Heart left ventricle (tissue), 16 donors: ENCODE results near the gene BCL2. TPM values are rescaled to one million over a fixed set of nuclear protein-coding genes. Genes with fewer than 3 reads are reported as not detected.
"Not testable (repeated sequence)": the region's sequence is repeated elsewhere in the genome, so short reads cannot be mapped to it uniquely, and the experiment has no call there.

Source experiments
- ATAC-seq, 4 donors: fragments of 200-7000 bp; cut with Tn5 transposase; one replicate each; pipeline ENCODE4 v1.9.1; 2020 to 2022; ENCODE audit warnings: moderate library complexity in 4 of 4, mild to moderate bottlenecking in 3 of 4, moderate number of reproducible peaks in 1 of 4
- DNase-seq, 5 donors: peaks; one replicate each; pipeline ENCODE4 v3.0.0-alpha.2; 2020
- H3K27ac ChIP-seq, 12 donors: fragments of 200-600 bp; sonication (generic) in 4 of 12; one replicate each; pipeline versions ENCODE4 v1.5.0 to v1.8.0; 2016 to 2022; ENCODE audit warnings: mild to moderate bottlenecking in 2 of 12
- H3K27me3 ChIP-seq, 9 donors: fragments of 200-600 bp; sonication (generic) in 2 of 9; one replicate each; pipeline versions ENCODE4 v1.5.1 to v1.8.0; 2016 to 2022; ENCODE audit warnings: mild to moderate bottlenecking in 3 of 9
- H3K36me3 ChIP-seq, 9 donors: fragments of 200-600 bp; sonication (generic) in 2 of 9; one replicate each; pipeline versions ENCODE4 v1.5.0 to v1.8.0; 2018 to 2022; ENCODE audit warnings: mild to moderate bottlenecking in 2 of 9
- H3K4me1 ChIP-seq, 12 donors: fragments of 200-600 bp; sonication (generic) in 4 of 12; one replicate each; pipeline versions ENCODE4 v1.5.0 to v1.8.0; 2016 to 2022; ENCODE audit warnings: mild to moderate bottlenecking in 3 of 12
- H3K4me3 ChIP-seq, 12 donors: fragments of 200-600 bp; sonication (generic) in 4 of 12; one replicate each; pipeline versions ENCODE4 v1.5.0 to v1.8.0; 2017 to 2022; ENCODE audit warnings: mild to moderate bottlenecking in 9 of 12, moderate library complexity in 4 of 12
- H3K9me3 ChIP-seq, 12 donors: fragments of 200-600 bp; sonication (generic) in 4 of 12; one replicate each; pipeline versions ENCODE4 v1.5.0 to v1.8.0; 2016 to 2022; ENCODE audit warnings: mild to moderate bottlenecking in 1 of 12
- CTCF ChIP-seq, 12 donors: fragments of 200-600 bp; sonication (generic) in 4 of 12; IDR thresholded peaks; one replicate each; pipeline versions ENCODE4 v1.5.0 to v1.8.0; 2018 to 2022; ENCODE audit warnings: antibody characterized with exemption in 12 of 12, mild to moderate bottlenecking in 5 of 12
- POLR2A ChIP-seq, 2 donors: fragments of 450-650 bp; IDR thresholded peaks; one replicate each; pipeline ENCODE4 v1.6.1; 2017; ENCODE audit warnings: antibody characterized with exemption in 2 of 2, mild to moderate bottlenecking in 2 of 2, moderate library complexity in 2 of 2
- WGBS, 4 donors: extraction: QIAGEN DNeasy Blood & Tissue Kit in 2 of 4; methylation state at CpG; one replicate each; pipeline versions ENCODE4 v1.1.5 to v1.1.7; 2013 to 2018; 5-methylcytosine and 5-hydroxymethylcytosine counted together
- intact Hi-C, 10 donors: fragments of 100-400 bp; cut with DNase I; formaldehyde crosslinking; loops; one replicate each; pipeline versions ENCODE4 v1.11.1 to v1.14.2; 2022
- polyA plus RNA-seq, 2 donors: library from polyadenylated mRNA; stranded (reverse); fragments of 200-250 nt; gene quantifications; one replicate each; pipeline ENCODE4 v1.2.3, GENCODE V29; 2013
- total RNA-seq, 9 donors: library from RNA; depleted of rRNA in 2 of 9; stranded (reverse); fragments of >200 nt in 2 of 9; fragmentation: NEBNext Ultra II Directional in 3 of 9; extraction: Animal tissue kit (Norgen Biotek cat#: 25700) in 3 of 9; gene quantifications; one replicate each; pipeline versions ENCODE4 v1.1.0 to v1.2.4, GENCODE V29; 2016 to 2023
- donor health status: ischemic (EF 13 %, LVEDD 7.1; RV severe dilation, severe dysfunction).
- donor health status: healthy with polysubstance abuse.
- donor health status: DM: no; HTN: yes; CAD: no.
- donor health status: DM: no; HTN: no; CAD: no.
- donor health status: ischemic (EF 25% LVEDD 6.9; RV normal size, moderate dysfunction).
- donor health status: ischemic (EF 25% LVEDD 5.7; RV mildly dilated, moderate dysfunction).
- donor health status: healthy.
- donor health status: DM: yes; HTN: yes; CAD: no.
- donor health status: ischemic (EF 35%, LVEDD 5.7; RV mildly dilated, moderate dysfunction).
- donor health status: nonischemic (EF 11% LVEDD 7.7; RV severe dilation, severe dysfunction).
- donor health status: DM: yes; HTN: yes; CAD: no.
- donor health status: PGD.
- donor health status: ischemic (EF 29% LVEDD 5.4; RV normal size, mild dysfunction).
- donor health status: nonischemic (EF 23%, LVEDD 6.1; RV moderate dilation, normal function).

Gene BCL2
- total and polyA plus RNA-seq, 11 donors: 2.9 to 24.2 (median 8.9) TPM

- TF ChIP-seq CTCF (IDR thresholded peaks at IDR 0.05) (no peak), POLR2A (IDR thresholded peaks at IDR 0.05) (no peak)
- DNase-seq (peak; percentile 32 to 69 (median 53)), ATAC-seq (peak in 2 of 4 donors; percentile 8 to 22)
- intact Hi-C loops: loop anchor here in 9 of 10 donors (1.0 to 10.0 kb wide), 5 partner anchors 36 to 1179 kb away; partner anchors contain the start of genes VPS4B (in 9 of the 9), PIGN (in 1 of the 9) and RELCH (in 1 of the 9)
- 0 to 1% (median 1%) methylated on average over 23 to 65 of the region's 65 CpGs for WGBS, 4 donors
- Histone ChIP-seq H3K9me3 (no peaks in the 10 kb centered on the region), H3K4me1 (peaks cover 0 to 30% (median 16%) of the 10 kb centered on the region in 12 donors), H3K4me3 (peak overlapping the region; percentile 77 to 98 (median 92)), H3K36me3 (peaks cover 0 to 16% (median 14%) of the 10 kb centered on the region in 9 donors), H3K27me3 (no peaks in the 10 kb centered on the region), H3K27ac (peak overlapping the region; percentile 88 to 100 (median 98))
Observed at GRCh38 chr18:63366213-63367052, 46.9 kb upstream of the BCL2 start.

- peak overlapping the region in 11 of 12 donors; percentile 92 to 100 (median 98) for H3K27ac ChIP-seq
- peaks cover 0 to 30% (median 16%) of the 10 kb centered on the region in 12 donors for H3K4me1 ChIP-seq
- H3K4me3 ChIP-seq: peak overlapping the region; percentile 77 to 98 (median 92)
- intact Hi-C loops: loop anchor here in 7 of 10 donors (5.0 to 10.0 kb wide), 4 partner anchors 36 to 1179 kb away; partner anchors contain the start of genes VPS4B (in 6 of the 7), PIGN (in 1 of the 7) and RELCH (in 1 of the 7)
- DNase-seq: no peak
- H3K36me3 ChIP-seq: peaks cover 0 to 21% (median 20%) of the 10 kb centered on the region in 9 donors
- ATAC-seq: no peak
- no peaks in the 10 kb centered on the region for H3K9me3 ChIP-seq
- TF ChIP-seq POLR2A (IDR thresholded peaks at IDR 0.05) (no peak), CTCF (IDR thresholded peaks at IDR 0.05) (no peak)
- H3K27me3 ChIP-seq: no peaks in the 10 kb centered on the region
- 2 to 4% (median 3%) methylated on average over 12 of the region's 12 CpGs for WGBS, 4 donors
Observed at GRCh38 chr18:63365876-63366212, 46.3 kb upstream of the BCL2 start.

- Histone ChIP-seq H3K27me3 (no peaks in the 10 kb centered on the region), H3K36me3 (peaks cover 0 to 40% (median 37%) of the 10 kb centered on the region in 9 donors), H3K27ac (no peak overlapping the region), H3K4me3 (no peak overlapping the region), H3K4me1 (peaks cover 0 to 30% (median 16%) of the 10 kb centered on the region in 12 donors), H3K9me3 (no peaks in the 10 kb centered on the region)
- ATAC-seq (no peak), DNase-seq (no peak)
- 58 to 62% (median 59%) methylated on average over 2 of the region's 2 CpGs for WGBS, 4 donors
- intact Hi-C loops: loop anchor here in 1 of 10 donors (10.0 kb wide), 1 partner anchor 61 kb away; the partner anchor contains the start of gene VPS4B
- TF ChIP-seq CTCF (IDR thresholded peaks at IDR 0.05) (no peak), POLR2A (IDR thresholded peaks at IDR 0.05) (no peak)
Observed at GRCh38 chr18:63363951-63364350, 44.4 kb upstream of the BCL2 start.

- H3K4me3 ChIP-seq, H3K27ac ChIP-seq, DNase-seq, H3K27me3 ChIP-seq, ATAC-seq, H3K9me3 ChIP-seq: not testable (repeated sequence)
- peaks cover 0 to 28% (median 16%) of the 10 kb centered on the region in 12 donors for H3K4me1 ChIP-seq
- H3K36me3 ChIP-seq: peaks cover 0 to 45% (median 41%) of the 10 kb centered on the region in 9 donors
- 100% methylated on average over 1 of the region's 2 CpGs; no CpG with 5 or more reads in 3 of the 4 donors for WGBS, 4 donors
- intact Hi-C loops: loop anchor here in 1 of 10 donors (10.0 kb wide), 1 partner anchor 61 kb away; the partner anchor contains the start of gene VPS4B
Observed at GRCh38 chr18:63363420-63363819, 43.9 kb upstream of the BCL2 start.
